Panc1 (cell line): ENCODE data around the gene ERBB3.

Experiments used
- CTCF ChIP-seq: fragments of 450-650 bp; IDR thresholded peaks from 2 replicates; pipeline ENCODE4 v1.5.1; 2017; ENCODE audit warnings: mild to moderate bottlenecking
- POLR2AphosphoS5 ChIP-seq: IDR thresholded peaks from 2 replicates; pipeline ENCODE4 v1.6.1; 2012; ENCODE audit warnings: mild to moderate bottlenecking, low read depth, low read length, moderate library complexity

- TF ChIP-seq CTCF (peak; percentile 92), POLR2AphosphoS5 (no peak)
Observed at GRCh38 chr12:56119361-56119796, 39.4 kb downstream of the ERBB3 start.
